Dermis microvascular lymphatic vessel endothelial cell (primary cell): Measurements from ENCODE around the gene RIMKLB. TPM values are rescaled to one million over a fixed set of nuclear protein-coding genes. Genes with fewer than 3 reads are reported as not detected.
"Not testable (repeated sequence)": the region's sequence is repeated elsewhere in the genome, so short reads cannot be mapped to it uniquely, and the experiment has no call there.

Experiments
- DNase-seq, 2 donors: peaks; one replicate each; pipeline versions ENCODE4 v3.0.0 to v3.0.0-alpha.2; 2010; ENCODE audit warnings: low read depth in 2 of 2
- total RNA-seq: library from RNA; depleted of rRNA; stranded (reverse); fragments of >200 nt; gene quantifications from 2 replicates; pipeline ENCODE4 v1.2.1, GENCODE V29; 2014

RIMKLB gene
- total RNA-seq, 1 donor from 2014 or later: 31.8 TPM

DNA sequence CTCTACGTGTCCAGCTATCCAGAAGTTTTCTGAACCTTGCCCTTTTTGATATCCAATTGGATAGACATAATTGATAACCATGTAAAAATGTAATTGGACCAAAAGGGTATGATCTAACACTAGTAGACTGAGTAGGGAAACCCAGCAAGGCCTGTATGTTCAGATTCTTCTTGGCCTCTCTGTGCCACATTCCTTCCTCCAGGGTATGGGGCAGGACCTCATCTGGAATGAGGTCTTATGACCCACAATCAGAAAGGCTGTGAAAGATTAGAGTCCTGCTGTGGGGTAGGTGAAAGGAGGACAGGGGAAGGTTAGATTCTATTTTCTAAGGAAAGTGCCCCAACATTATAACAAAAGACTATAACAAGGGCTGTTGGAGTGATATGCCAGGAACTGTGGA is 73.3 kb downstream of the RIMKLB start:
- no peak for DNase-seq

DNA sequence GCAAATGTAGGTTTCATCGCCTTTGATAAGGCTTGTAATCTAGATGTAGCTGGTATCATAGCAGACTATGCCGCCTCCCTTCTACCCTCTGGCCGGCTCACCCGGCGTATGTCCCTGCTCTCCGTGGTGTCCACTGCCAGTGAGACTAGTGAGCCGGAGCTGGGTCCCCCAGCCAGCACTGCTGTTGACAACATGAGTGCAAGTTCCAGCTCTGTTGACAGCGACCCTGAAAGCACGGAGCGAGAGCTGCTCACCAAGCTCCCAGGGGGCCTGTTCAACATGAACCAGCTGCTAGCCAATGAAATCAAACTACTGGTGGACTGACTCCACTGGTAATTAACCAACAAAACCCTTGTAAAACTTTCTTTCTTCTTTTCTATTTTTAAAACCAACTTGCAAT is 75.7 kb downstream of the RIMKLB start:
- no peak for DNase-seq

DNA sequence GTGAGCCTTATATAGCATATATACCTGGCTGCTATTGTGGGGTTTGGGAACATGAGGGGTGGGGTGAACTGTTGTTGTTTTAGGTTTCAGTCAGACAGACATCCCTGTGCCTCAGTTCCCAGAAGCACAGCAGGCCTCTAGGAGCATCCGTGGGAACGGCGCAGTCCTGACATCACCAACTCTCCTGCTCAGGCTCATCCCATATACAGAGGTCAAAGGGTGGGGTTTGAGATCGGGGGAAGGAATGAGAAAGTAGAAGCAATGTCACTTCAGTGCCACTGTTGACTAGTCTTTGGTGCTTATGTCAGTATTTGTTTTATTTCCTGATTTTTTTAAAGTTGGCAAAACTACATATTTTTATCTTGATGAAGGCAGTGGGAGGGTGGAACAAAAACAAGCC is 81.5 kb downstream of the RIMKLB start:
- no peak for DNase-seq

DNA sequence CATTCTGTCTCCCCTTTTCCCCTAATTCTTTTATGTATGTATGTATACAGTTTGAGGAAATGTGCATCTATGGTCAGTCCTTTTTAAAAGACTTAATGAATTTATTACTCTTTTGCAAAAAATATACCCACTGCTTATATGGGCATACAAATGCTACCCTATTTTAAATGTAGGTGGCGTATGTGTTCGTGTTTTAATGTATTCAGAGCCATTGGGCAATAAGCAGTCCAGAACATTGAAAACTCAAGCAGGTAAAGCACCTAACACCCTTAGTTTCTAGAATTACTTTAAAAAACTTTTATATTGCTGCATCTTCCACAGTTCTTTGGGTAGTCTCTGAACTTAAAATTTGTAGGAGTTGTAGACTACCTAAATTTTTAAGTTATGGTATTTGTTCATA is 82.1 kb downstream of the RIMKLB start:
- DNase-seq: no peak

DNA sequence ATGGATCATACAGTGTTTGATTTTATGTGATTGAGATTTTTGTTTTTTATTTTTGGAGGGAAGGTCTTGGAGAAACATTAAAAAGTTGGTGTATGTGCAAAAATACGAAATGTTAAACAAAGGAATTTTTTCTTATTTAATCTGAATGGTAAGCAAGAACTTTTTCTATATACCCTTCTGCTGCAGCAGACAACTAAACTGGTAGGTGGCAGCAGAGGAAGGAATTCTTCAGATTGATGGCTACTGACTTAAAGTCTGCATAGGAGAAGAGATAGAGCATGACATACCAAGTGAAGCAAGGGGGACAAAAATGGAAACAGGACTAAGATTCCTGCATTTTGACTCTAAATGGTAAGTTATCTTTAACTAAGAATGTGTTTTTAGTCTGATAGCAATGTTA is 82.6 kb downstream of the RIMKLB start:
- peak in 1 of 2 donors; percentile 33 for DNase-seq

DNA sequence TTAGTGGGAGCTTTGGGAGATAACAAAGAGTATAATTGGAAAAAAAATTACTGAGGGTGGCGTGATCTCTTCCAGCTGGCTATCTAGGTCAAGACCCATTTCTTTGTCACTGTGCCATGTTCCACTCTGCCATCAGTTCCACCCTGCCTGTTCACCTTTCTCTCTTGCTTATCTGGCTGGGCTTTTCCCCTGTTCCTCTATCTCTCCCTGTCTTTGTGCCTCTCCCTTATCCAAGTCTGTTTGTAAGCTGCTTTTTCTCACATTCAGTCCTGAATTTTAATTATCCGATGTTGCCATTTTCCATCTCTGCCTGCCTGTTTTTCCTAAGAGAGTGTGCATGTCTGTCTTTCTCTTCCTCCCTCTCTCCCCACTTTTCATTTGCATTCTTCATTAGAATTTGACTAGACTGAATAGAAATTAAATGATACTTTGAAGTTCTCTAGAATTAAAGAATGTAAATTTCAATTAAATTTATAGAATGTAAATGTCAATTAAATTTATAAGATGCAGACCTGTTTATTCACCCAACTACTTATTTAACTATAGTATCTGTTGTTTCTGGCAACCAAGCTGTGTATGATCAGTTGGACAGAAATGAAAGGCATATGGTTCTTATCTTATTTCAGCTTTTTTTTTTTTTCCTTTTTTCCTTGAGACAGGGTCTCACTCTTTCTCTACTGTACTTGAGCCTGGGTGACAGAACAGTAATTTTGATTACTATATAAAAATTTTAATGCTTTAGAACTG is 83.8 kb downstream of the RIMKLB start:
- DNase-seq: no peak

DNA sequence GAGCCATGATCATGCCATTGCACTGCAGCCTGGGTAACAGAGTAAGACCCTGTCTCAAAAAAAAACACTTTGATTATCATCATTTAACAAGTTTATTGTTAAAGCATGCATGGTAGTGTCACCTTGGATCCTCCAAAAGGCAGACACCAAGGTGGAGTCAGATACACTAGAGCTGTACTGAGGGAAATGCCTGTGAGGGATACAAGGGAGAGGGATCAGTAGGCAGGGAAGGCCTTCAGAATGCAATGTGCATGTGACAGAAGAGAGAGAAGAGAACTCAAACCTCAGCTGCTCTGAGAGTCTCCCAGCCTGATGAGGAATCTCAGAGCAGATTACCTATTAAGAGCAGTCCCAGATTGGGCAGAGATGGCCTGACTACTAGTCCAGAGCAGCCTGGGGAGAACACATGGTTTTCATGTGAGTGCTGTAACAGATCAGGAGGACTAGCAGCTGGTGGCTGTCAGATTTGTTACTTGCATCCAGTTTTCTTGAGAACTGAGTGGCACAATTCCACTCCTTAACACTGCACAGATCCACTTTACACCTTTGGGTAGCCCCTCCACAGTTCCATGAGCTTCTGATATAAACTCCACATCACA is 86.6 kb downstream of the RIMKLB start:
- no peak for DNase-seq

DNA sequence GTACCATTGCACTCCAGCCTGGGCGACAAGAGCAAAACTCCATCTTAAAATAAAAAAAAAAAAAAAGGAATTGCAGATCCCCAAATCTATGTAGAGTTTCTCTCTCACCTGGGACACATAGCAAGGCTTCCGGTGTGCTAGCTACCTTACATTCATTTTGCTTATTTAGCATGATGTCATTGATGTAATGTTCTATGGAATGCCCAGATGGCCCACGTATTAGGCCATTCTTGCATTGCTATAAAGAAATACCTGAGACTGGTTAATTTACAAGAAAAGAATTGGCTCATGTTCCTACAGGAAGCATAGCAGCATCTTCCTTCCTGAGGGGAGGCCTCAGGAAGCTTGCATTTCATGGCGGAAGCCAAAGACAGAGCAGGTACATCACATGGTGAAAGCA is 87.7 kb downstream of the RIMKLB start:
- no peak for DNase-seq

DNA sequence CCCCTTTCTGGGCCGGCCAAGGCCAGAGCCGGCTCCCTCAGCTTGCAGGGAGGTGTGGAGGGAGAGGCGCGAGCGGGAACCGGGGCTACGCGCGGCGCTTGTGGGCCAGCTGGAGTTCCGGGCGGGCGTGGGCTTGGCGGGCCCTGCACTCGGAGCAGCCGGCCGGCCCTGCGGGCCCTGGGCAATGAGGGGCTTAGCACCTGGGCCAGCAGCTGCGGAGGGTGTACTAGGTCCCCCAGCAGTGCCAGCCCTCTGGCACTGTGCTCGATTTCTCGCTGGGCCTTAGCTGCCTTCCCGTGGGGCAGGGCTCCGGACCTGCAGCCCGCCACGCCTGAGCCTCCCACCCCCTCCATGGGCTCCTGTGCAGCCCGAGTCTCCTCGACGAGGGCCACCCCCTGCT is 89.4 kb downstream of the RIMKLB start:
- not testable (repeated sequence) for DNase-seq

DNA sequence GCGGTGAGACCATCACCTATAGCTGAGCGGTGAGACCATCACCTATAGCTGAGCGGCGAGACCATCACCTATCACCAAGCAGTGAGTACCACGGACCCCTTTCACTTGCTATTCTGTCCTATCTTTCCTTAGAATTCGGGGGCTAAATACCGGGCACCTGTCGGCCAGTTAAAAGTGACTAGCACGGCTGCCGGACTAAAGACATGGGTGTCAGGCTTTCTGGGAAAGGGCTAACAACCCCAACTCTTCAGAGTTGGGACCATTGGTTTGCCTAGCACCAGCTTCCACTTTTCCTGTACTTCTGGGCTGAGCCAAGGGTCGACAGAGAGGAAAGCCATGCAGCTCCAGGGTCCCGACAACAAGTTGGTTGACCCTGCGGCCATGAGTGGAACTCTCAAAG is 90.9 kb downstream of the RIMKLB start:
- not testable (repeated sequence) for DNase-seq

DNA sequence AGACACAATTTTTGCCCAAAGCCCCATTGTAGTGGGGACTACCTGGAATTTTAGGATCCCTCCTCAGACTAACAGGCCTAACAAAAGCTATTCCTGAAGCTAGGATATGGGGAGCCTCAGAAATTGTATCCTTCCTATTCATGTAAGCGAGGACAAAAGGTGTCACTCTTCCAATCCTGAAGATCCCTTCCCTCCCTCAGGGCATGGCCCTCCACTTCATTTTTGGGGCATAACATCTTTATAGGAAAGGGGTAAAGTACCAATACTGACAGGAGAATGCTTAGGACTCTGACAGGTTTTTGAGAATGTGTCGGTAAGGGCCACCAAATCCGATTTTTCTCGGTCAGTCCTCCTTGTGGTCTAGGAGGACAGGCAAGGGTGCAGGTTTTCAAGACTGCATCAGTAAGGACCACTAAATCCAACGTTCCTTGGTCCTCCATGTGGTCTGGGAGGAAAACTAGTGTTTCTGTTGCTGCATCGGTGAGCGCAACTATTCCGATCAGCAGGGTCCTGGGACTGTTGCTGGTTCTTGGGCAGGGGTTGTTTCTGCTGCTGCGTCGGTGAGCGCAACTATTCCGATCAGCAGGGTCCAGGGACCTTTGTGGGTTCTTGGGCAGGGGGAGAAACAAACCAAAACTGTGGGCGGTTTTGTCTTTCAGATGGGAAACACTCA is 91.7 kb downstream of the RIMKLB start:
- DNase-seq: not testable (repeated sequence)

DNA sequence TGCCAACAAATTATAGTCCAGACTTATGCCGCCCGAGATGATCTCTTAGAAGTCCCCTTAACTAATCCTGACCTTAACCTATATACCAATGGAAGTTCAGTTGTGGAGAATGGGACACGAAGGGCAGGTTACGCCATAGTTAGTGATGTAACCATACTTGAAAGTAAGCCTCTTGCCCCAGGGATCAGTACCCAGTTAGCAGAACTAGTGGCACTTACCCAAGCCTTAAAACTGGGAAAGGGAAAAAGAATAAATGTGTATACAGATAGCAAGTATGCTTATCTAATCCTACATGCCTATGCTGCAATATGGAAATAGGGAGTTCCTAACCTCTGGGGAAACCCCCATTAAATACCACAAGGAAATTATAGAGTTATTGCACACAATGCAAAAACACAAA is 95.4 kb downstream of the RIMKLB start:
- not testable (repeated sequence) for DNase-seq

DNA sequence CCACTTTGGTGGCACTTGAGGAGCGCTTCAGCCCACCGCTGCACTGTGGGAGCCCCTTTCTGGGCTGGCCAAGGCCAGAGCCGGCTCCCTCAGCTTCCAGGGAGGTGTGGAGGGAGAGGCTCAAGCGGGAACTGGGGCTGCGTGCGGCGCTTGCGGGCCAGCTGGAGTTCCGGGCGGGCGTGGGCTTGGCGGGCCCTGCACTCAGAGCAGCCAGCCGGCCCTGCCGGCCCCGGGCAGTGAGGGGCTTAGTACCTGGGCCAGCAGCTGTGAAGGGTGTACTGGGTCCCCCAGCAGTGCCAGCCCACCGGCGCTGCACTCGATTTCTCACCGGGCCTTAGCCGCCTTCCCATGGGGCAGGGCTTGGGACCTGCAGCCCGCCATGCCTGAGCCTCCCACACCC is 96.8 kb downstream of the RIMKLB start:
- DNase-seq: not testable (repeated sequence)

DNA sequence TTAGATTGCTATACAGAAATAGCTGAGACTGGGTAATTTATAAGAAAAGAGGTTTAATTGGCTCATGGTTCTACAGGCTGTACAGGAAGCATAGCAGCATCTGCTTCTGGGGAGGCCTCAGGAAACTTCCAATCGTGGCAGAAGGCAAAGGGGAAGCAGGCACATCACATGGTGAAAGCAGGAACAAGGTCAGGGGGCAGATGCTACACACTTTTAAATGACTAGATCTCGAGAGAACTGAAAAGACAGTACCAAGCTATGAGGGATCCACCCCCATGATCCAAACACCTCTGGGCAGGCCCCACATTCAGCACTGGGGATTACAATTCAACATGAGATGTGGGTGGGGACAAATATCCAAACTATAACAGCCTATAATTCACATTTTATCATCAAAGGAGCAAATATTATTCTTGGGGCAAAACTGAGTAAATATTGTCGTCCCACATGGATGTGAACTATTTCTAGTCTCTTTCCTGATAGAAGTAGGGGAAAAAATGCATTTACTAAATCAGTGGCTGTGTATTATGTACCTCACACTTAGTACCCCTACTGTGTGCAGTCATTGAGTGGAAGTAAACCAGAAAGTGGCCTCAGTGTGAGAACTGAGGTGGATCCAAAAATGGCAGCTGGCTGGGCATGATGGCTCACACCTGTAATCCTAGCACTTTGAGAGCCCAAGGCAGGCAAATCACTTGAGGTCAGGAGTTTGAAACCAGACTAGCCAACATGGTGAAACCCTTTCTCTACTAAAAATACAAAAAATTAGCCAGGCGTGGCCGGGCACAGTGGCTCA is 99.2 kb downstream of the RIMKLB start:
- no peak for DNase-seq

DNA sequence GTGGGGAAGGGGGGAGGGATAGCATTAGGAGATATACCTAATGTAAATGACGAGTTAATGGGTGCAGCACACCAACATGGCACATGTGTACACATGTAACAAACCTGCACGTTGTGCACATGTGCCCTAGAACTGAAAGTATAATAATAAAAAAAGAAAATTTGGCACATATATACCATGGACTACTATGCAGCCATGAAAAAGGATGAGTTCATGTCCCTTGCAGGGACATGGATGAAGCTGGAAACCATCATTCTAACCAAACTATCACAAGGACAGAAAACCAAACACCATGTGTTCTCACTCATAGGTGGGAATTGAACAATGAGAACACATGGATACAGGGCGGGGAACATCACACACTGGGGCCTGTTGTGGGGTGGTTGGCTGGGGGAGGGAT is 103.4 kb downstream of the RIMKLB start:
- not testable (repeated sequence) for DNase-seq

DNA sequence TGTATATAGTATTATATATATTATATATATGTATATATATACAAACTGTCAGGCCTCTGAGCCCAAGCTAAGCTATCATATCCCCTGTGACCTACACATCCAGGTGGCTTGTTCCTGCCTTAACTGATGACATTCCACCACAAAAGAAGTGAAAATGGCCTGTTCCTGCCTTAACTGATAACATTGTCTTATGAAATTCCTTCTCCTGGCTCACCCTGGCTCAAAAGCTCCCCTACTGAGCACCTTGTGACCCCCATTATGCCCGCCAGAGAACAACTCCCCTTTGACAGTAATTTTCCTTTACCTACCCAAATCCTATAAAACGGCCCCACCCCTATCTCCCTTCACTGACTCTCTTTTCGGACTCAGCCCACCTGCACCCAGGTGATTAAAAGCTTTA is 107.0 kb downstream of the RIMKLB start:
- DNase-seq: not testable (repeated sequence)

DNA sequence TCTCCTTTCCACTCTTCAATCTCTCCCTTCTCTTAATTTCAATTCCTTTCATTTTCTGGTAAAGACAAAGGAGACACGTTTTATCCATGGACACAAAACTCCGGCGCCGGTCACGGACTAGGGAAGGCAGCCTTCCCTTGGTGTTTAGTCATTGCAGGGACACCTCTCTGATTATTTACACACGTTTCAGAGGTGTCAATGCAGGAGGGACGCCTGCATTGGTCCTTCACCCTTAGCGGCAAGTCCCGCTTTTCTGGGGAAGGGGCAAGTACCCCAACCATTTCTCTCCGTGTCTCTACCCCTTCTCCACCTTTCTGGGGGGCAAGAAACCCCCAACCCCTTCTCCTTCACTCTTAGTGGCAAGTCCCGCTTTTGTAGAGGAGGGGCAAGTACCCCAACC is 107.7 kb downstream of the RIMKLB start:
- not testable (repeated sequence) for DNase-seq

DNA sequence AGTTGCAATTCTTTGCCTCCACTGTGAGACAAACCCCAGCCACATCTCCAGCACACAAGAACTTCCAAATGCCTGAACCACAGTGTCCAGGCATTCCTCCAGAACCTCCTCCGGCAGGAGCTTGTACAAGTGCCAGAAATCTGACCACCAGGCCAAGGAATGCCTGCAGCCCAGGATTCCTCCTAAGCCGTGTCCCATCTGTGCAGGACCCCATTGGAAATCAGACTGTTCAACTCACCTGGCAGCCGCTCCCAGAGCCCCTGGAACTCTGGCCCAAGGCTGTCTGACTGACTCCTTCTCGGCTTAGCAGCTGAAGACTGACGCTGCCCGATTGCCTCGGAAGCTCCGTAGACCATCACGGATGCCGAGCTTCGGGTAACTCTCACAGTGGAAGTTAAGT is 109.3 kb downstream of the RIMKLB start:
- DNase-seq: not testable (repeated sequence)

DNA sequence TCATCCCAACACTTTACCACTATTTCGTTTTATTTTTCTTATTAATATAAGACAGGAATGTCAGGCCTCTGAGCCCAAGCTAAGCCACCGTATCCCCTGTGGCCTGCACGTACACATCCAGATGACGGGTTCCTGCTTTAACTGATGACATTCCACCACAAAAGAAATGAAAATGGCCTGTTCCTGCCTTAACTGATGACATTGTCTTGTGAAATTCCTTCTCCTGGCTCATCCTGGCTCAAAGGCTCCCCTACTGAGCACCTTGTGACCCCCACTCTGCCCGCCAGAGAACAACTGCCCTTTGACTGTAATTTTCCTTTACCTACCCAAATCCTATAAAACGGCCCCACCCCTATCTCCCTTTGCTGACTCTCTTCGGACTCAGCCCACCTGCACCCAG is 112.3 kb downstream of the RIMKLB start:
- not testable (repeated sequence) for DNase-seq

DNA sequence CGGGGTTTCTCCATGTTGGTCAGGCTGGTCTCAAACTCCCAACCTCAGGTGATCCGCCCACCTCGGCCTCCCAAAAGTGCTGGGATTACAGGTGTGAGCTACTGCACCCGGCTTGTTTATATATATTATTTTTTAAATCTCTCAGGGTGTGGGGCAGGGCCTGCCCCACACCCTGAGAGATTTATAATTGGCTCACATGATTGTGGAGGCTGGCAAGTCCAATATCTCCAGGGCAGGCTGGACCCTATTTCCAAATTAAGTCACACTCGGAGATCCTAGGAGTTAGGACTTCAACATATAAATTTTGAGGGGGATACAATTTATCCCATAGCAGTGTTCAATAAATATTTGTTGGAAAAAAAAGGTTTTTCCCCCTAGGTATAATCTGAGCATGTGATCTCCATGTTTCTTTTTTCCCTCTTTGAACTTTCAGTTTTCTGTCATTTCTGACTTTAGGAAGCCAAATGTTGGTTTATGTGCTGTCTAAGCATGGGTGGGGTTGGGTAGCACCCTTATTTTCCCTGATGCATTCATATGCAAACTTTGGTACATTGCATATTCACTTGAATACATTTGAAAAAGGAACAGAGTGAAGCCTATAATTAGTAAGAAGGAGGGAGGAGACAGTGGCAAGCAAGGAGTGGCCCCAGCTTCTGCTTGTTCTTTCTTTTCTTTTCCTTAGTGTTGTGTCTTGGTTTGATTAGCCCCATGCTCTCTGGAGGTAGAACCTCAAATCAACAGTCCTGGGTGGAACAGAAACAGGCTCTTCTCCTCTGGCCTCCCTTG is 116.0 kb downstream of the RIMKLB start:
- DNase-seq: no peak

DNA sequence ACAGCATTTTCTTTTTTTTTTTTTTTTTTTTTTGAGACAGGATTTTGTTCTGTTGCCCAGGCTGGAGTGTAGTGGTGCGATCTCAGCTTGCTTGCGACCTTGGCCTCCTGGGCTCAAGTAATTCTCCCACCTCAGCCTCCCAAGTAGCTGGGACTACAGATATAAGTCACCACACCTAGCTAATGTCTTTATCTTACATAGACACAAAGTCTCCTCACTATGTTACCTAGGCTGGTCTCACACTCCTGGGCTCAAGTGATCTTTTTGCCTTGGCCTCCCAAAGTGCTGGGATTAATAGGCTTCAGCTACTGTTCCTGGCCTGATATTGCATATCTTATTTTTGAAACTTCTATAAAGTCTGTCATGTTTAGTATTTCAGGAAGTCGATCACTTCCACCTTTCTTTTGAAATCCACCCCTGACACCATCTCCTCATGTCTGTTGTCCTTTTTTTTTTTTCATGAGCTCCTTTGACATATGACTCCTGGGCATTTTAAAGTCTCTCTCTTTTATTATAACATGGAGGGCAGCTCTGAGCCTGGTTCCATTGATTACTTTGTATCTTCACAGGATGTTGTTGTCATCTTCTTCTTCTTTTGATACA is 118.8 kb downstream of the RIMKLB start:
- no peak for DNase-seq
